Amygdala (tissue), 56 donors: ENCODE results near the gene ST6GALNAC2.
"Not testable (repeated sequence)": the region's sequence is repeated elsewhere in the genome, so short reads cannot be mapped to it uniquely, and the experiment has no call there.

Experiments
- DNase-seq, 56 donors: peaks; one replicate each; lab custom pipeline; 2025; lab: John Stamatoyannopoulos, UW

The ST6GALNAC2 gene

GRCh38 chr17:76532072-76532651, 53.5 kb downstream of the ST6GALNAC2 start:
- no peak for DNase-seq

- DNase-seq, result no peak
Observed at GRCh38 chr17:76531486-76532038, 54.1 kb downstream of the ST6GALNAC2 start.

GRCh38 chr17:76530811-76531485, 54.7 kb downstream of the ST6GALNAC2 start:
- DNase-seq, result no peak

GRCh38 chr17:76530095-76530723, 55.5 kb downstream of the ST6GALNAC2 start:
- no peak for DNase-seq

- peak in 24 of 56 donors; percentile 19 to 79 (median 43) for DNase-seq
Observed at GRCh38 chr17:76529224-76530094, 56.2 kb downstream of the ST6GALNAC2 start.

GRCh38 chr17:76528528-76529223, 57.0 kb downstream of the ST6GALNAC2 start:
- no peak for DNase-seq

- DNase-seq, result no peak
Observed at GRCh38 chr17:76528156-76528527, 57.5 kb downstream of the ST6GALNAC2 start.

- DNase-seq, result no peak
Observed at GRCh38 chr17:76527430-76528111, 58.1 kb downstream of the ST6GALNAC2 start.

GRCh38 chr17:76527016-76527415, 58.6 kb downstream of the ST6GALNAC2 start:
- not testable (repeated sequence) for DNase-seq

- not testable (repeated sequence) for DNase-seq
Observed at GRCh38 chr17:76525513-76525833, 60.2 kb downstream of the ST6GALNAC2 start.

GRCh38 chr17:76524598-76525512, 60.8 kb downstream of the ST6GALNAC2 start:
- DNase-seq, result no peak

- DNase-seq, result peak in 42 of 56 donors; percentile 16 to 81 (median 47)
Observed at GRCh38 chr17:76523084-76524037, 62.3 kb downstream of the ST6GALNAC2 start.

GRCh38 chr17:76521683-76522082, 64.0 kb downstream of the ST6GALNAC2 start:
- DNase-seq, result not testable (repeated sequence)

GRCh38 chr17:76521262-76521661, 64.4 kb downstream of the ST6GALNAC2 start:
- no peak for DNase-seq

- no peak for DNase-seq
Observed at GRCh38 chr17:76519048-76519966, 66.4 kb downstream of the ST6GALNAC2 start.

GRCh38 chr17:76517638-76518038, 68.0 kb downstream of the ST6GALNAC2 start:
- no peak for DNase-seq
